Endothelial cell of umbilical vein (primary cell): ENCODE results near the gene TEX48. TPM values are rescaled to one million over a fixed set of nuclear protein-coding genes. Genes with fewer than 3 reads are reported as not detected.

ENCODE experiments used
- BruUV-seq: library from RNA; stranded (reverse); fragments of 400-500 nt; replicated peaks from 2 replicates; lab custom pipeline; 2021; lab: Mats Ljungman, UMichigan
- CTCF ChIA-PET: fragments of 300-600, 350-600 bp; sonication (Branson Sonifier 250); formaldehyde crosslinking; loops from one replicate; lab custom pipeline; 2021; ENCODE audit warnings: antibody characterized with exemption, inconsistent platforms; lab: Charles Lee
- POLR2A ChIA-PET: fragments of 300-600, 350-600 bp; sonication (Branson Sonifier 250); formaldehyde crosslinking; loops from one replicate; lab custom pipeline; 2021; ENCODE audit warnings: antibody characterized with exemption, inconsistent platforms; lab: Charles Lee
- DNase-seq: peaks from one replicate; pipeline ENCODE4 v3.0.0-alpha.2; 2011; ENCODE audit warnings: low read depth, low spot score
- FAIRE-seq: peaks from 2 replicates; lab custom pipeline; 2011; peaks lifted over from hg19 to GRCh38; lab: Jason Lieb, UNC
- H2AFZ ChIP-seq: 2 replicates; pipeline ENCODE4 v1.6.0; 2012; ENCODE audit warnings: low read depth, low read length, control low read depth, inconsistent platforms
- H3K27ac ChIP-seq: 2 replicates; pipeline ENCODE4 v1.5.1; 2011; ENCODE audit warnings: low read depth, mild to moderate bottlenecking, control low read depth, low read length, moderate library complexity; ENCODE audit not compliant: insufficient read depth
- H3K27me3 ChIP-seq, 2 experiments: 2 replicates each; pipeline versions ENCODE4 v1.6.0 to v1.6.1; 2011; ENCODE audit warnings: low read length in 2 of 2, mixed read lengths in 1 of 2; ENCODE audit not compliant: control insufficient read depth in 2 of 2, insufficient read depth in 2 of 2
- H3K36me3 ChIP-seq, 2 experiments: 2 replicates in 1 of 2; 3 replicates in 1 of 2; pipeline ENCODE4 v1.5.1; 2011; ENCODE audit warnings: low read length in 2 of 2, mild to moderate bottlenecking in 1 of 2, moderate library complexity in 1 of 2; ENCODE audit not compliant: control insufficient read depth in 2 of 2, insufficient read depth in 2 of 2; ENCODE audit errors: extremely low read depth in 1 of 2
- H3K4me1 ChIP-seq: 3 replicates; pipeline ENCODE4 v1.5.1; 2011; ENCODE audit warnings: mild to moderate bottlenecking, low read length; ENCODE audit not compliant: control insufficient read depth, insufficient read depth; ENCODE audit errors: extremely low read depth
- H3K4me2 ChIP-seq: 2 replicates; pipeline ENCODE4 v1.6.1; 2011; ENCODE audit warnings: low read length, control low read depth, mixed read lengths; ENCODE audit not compliant: insufficient read depth
- H3K4me3 ChIP-seq, 3 experiments: fragments of 200-600 bp in 1 of 3; sonication (generic), shearing (Covaris generic) in 1 of 3; replicated peaks in 1 of 3; 2 replicates each; pipeline ENCODE4 v1.5.1; 2011 to 2016; ENCODE audit warnings: control low read depth in 3 of 3, low read length in 3 of 3, mild to moderate bottlenecking in 2 of 3, inconsistent platforms in 1 of 3, low read depth in 1 of 3, moderate library complexity in 1 of 3; ENCODE audit not compliant: insufficient read depth in 1 of 3
- H3K79me2 ChIP-seq: 2 replicates; pipeline ENCODE4 v1.6.0; 2012; ENCODE audit warnings: low read length, inconsistent platforms; ENCODE audit not compliant: control insufficient read depth, insufficient read depth
- H3K9ac ChIP-seq: replicated peaks from 2 replicates; pipeline ENCODE3; 2011; ENCODE audit warnings: low read length, control low read depth; ENCODE audit not compliant: insufficient read depth; ENCODE audit errors: extremely low read depth
- H3K9me1 ChIP-seq: replicated peaks from 3 replicates; pipeline ENCODE4 v1.6.0; 2011; ENCODE audit warnings: mild to moderate bottlenecking, low read length; ENCODE audit not compliant: control insufficient read depth, insufficient read depth; ENCODE audit errors: extremely low read depth
- H3K9me3 ChIP-seq: replicated peaks from 2 replicates; pipeline ENCODE4 v1.5.1; 2012; ENCODE audit warnings: low read length, inconsistent platforms; ENCODE audit not compliant: control insufficient read depth, insufficient read depth
- H4K20me1 ChIP-seq: replicated peaks from 2 replicates; pipeline ENCODE3; 2011; ENCODE audit warnings: mild to moderate bottlenecking, low read length; ENCODE audit not compliant: control insufficient read depth, insufficient read depth; ENCODE audit errors: extremely low read depth
- CTCF ChIP-seq, 2 donors: IDR thresholded peaks; 1 replicate in 1 of 2; 2 replicates in 1 of 2; pipeline ENCODE4 v1.5.1; 2011; ENCODE audit warnings: low read length in 2 of 2, mild to moderate bottlenecking in 2 of 2, moderate library complexity in 2 of 2, control low read depth in 1 of 2, inconsistent platforms in 1 of 2, low read depth in 1 of 2; ENCODE audit not compliant: insufficient read depth in 1 of 2; ENCODE audit errors: extremely low read depth in 1 of 2
- EZH2 ChIP-seq: IDR thresholded peaks from 2 replicates; pipeline ENCODE4 v1.6.1; 2012; ENCODE audit warnings: borderline replicate concordance, low read depth, mild to moderate bottlenecking, moderate library complexity, low read length, inconsistent platforms; ENCODE audit not compliant: severe bottlenecking
- FOS ChIP-seq: IDR thresholded peaks from 2 replicates; pipeline ENCODE4 v1.6.1; 2011; ENCODE audit warnings: mild to moderate bottlenecking, low read length, moderate library complexity, borderline replicate concordance; ENCODE audit not compliant: insufficient read depth
- GATA2 ChIP-seq: IDR thresholded peaks from 2 replicates; pipeline ENCODE4 v1.7.0; 2011; ENCODE audit warnings: low read depth, mild to moderate bottlenecking, moderate library complexity, mixed read lengths, low read length; ENCODE audit not compliant: insufficient read length, insufficient read depth
- JUN ChIP-seq: IDR thresholded peaks from 2 replicates; pipeline ENCODE4 v1.6.1; 2011; ENCODE audit warnings: borderline replicate concordance, low read depth; ENCODE audit not compliant: insufficient read length, insufficient read depth
- MAX ChIP-seq: IDR thresholded peaks from 2 replicates; pipeline ENCODE4 v1.6.1; 2011; ENCODE audit not compliant: insufficient read depth, insufficient read length
- MYC ChIP-seq: IDR thresholded peaks from one replicate; pipeline ENCODE4 v1.6.1; 2011; ENCODE audit warnings: mild to moderate bottlenecking, low read depth, low read length
- POLR2A ChIP-seq: IDR thresholded peaks from 2 replicates; pipeline ENCODE4 v1.6.1; 2012; ENCODE audit warnings: low read depth, mild to moderate bottlenecking, control low read depth, low read length
- POLR2AphosphoS5 ChIP-seq: IDR thresholded peaks from 2 replicates; pipeline ENCODE4 v1.6.1; 2012; ENCODE audit warnings: low read depth, mild to moderate bottlenecking, control low read depth, low read length, moderate library complexity; ENCODE audit not compliant: insufficient read depth
- dilution Hi-C: fragments of 300-500 bp; cut with MboI; formaldehyde crosslinking; loops from one replicate; pipeline ENCODE4 v1.15.0; 2019; ENCODE audit warnings: low sequenced_read_pairs; ENCODE audit not compliant: extremely low pct_ligation_motif_present
- intact Hi-C: fragments of 100-400 bp; cut with micrococcal nuclease; formaldehyde crosslinking; loops from one replicate; pipeline ENCODE4 v1.10.0; 2022
- polyA plus RNA-seq, 4 experiments: library from polyadenylated mRNA; depleted of rRNA in 3 of 4; stranded (reverse) in 3 of 4; unstranded in 1 of 4; fragments of >200 nt; gene quantifications; 2 replicates each; pipeline versions ENCODE4 v1.2.1 to v1.2.3, GENCODE V29; 2011 to 2012; ENCODE audit warnings: missing spikeins in 1 of 4
- total RNA-seq: library from RNA; stranded (reverse); gene quantifications from 2 replicates; pipeline ENCODE4 v1.2.3, GENCODE V29; 2021

TEX48 gene
- total and polyA plus RNA-seq, 2 donors (not counting 3 experiments of a cell fraction or from before 2014, with no cell fraction given) = not detected

GRCh38 chr9:114689813-114690212 is 7.8 kb upstream of the TEX48 start:
- CTCF ChIA-PET = interaction anchor here (2.2 to 3.1 kb wide), 2 partner anchors 9 to 221 kb away, joined by 7 to 21 read pairs; no protein-coding TSS in a partner anchor

More at GRCh38 chr9:114689813-114690212, 7.8 kb upstream of the TEX48 start:
- FAIRE-seq (peak; percentile 60), DNase-seq (no peak)
- Histone ChIP-seq H3K4me2 (no peak overlapping the region), H3K79me2 (no peaks in the 10 kb centered on the region), H3K27me3 (no peaks in the 10 kb centered on the region), H4K20me1 (no peaks in the 10 kb centered on the region), H3K4me3 (no peak overlapping the region), H3K9ac (no peak overlapping the region), H3K4me1 (peaks cover 12% of the 10 kb centered on the region), H2AFZ (no peak overlapping the region), H3K9me3 (no peaks in the 10 kb centered on the region), H3K9me1 (no peaks in the 10 kb centered on the region), H3K36me3 (no peaks in the 10 kb centered on the region), H3K27ac (no peak overlapping the region)
- intact Hi-C loops = no loop called here
- BruUV-seq = no TSS peak
- dilution Hi-C loops = no loop called here
- TF ChIP-seq CTCF (IDR thresholded peaks at IDR 0.05; ENCODE audit: extremely low read depth in 1 of 2, insufficient read depth in 1 of 2, low read depth in 1 of 2, low read length in 2 of 2) = no peak
- no peak for TF ChIP-seq GATA2
- TF ChIP-seq FOS = no peak
- no peak for TF ChIP-seq MAX
- no peak for TF ChIP-seq EZH2
- no peak for TF ChIP-seq POLR2A
- no peak for TF ChIP-seq POLR2AphosphoS5
- TF ChIP-seq MYC = no peak
- TF ChIP-seq JUN = no peak
- POLR2A ChIA-PET = no interaction called here
